HG02981 (cell line): ENCODE results near the gene EFNA3.

Source experiments
- ATAC-seq: cut with Tn5 transposase; IDR thresholded peaks from one replicate; pipeline ENCODE4 v1.9.1; 2021; ENCODE audit warnings: mild to moderate bottlenecking, moderate library complexity; ENCODE audit not compliant: unreplicated experiment

The EFNA3 gene

DNA sequence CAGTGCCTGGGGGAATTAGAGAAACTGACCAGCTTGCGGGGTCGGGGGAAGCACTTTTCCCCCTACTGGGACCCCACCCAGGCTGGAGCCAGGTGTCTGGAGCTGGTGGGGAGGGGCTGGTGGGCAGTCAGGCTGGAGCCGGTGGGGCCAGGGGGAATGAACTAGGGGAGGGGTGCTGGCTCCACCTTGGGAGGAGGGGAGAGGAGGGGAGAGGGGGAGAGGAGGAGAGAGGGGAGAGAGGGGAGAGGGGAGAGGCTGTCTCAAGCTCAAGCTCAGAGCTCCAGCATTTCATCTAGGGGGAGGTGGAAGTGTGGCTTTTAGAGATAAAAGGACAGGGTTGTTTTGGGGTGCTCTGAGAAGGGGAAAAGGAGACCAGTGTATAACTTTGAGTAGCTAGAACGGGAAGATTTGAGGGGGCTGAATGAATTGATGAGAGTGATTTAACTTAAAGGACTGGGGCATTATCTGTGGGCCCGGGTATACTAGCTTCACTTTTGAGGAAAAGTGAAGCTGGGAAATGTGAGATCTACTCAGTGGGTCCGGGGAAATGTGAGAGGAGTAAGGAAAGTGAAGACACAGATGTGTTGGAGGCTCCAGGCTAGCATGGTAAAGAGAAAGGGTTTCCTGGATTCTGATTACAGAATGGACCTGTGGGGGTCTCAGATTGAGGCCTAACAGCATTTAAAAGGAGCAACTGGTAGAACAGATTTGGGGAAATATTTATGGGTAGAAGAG lies 51.8 kb downstream of the EFNA3 start:
- no peak for ATAC-seq

GRCh38 chr1:155131285-155131684 lies 52.6 kb downstream of the EFNA3 start:
- ATAC-seq: no peak

DNA sequence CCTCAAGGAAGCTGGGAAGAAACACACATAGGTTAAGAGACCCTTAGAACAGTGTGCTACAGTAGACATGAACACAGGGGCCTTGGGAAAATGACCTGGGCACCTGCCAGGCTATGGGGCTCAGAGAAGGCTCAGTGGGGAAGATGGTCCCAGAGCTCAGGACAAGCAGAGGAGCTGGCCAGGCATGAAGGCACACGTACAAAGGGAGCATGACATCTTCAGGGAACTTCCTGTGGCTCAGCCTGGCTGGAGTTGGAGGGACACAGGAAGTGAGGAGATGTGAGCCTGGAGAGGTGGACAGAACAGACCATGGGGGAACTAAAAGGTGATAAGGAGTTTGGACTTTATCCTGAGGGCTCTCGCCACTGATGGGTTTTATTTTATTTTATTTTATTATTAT lies 53.2 kb downstream of the EFNA3 start:
- ATAC-seq: no peak

DNA sequence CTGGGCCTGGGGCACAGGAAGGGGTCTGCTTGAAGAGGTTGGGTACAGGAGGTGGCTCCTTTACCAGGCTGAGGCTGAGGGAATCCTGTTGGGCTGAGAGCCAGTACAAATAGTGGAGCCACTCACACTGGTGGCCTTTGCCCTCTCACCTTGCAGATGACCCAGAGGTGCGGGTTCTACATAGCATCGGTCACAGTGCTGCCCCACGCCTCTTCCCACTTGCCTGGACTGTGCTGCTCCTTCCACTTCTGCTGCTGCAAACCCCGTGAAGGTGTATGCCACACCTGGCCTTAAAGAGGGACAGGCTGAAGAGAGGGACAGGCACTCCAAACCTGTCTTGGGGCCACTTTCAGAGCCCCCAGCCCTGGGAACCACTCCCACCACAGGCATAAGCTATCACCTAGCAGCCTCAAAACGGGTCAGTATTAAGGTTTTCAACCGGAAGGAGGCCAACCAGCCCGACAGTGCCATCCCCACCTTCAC lies 55.2 kb downstream of the EFNA3 start:
- no peak for ATAC-seq

- ATAC-seq: no peak
These were observed 55.7 kb downstream of the EFNA3 start for GRCh38 chr1:155134322-155134721.

DNA sequence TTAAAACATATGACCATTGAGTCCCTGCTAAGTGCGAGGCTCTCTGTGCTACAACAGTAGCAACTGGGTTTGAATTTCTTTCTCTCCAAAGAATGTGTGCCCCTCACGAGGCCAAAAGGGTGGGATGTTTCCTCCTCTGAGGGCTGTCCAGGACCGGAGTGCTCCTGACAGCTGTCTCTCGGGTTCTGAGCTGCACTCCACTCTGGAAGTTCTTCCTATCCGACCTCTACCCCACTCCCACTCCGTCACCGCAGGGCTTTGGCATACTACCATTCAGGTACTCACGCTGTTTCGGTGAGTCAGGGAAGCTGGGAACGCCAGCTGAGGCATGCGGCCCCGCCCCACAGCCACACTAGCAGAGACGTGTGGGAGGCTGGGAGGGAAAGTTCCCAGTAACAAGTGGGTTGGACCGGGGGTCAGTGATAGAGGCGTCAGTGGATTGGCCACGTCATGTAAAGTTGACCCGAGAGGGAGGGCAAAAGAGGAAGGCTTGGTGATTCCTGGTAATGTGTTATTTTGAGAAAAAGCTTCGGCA lies 56.3 kb downstream of the EFNA3 start:
- ATAC-seq: no peak

DNA sequence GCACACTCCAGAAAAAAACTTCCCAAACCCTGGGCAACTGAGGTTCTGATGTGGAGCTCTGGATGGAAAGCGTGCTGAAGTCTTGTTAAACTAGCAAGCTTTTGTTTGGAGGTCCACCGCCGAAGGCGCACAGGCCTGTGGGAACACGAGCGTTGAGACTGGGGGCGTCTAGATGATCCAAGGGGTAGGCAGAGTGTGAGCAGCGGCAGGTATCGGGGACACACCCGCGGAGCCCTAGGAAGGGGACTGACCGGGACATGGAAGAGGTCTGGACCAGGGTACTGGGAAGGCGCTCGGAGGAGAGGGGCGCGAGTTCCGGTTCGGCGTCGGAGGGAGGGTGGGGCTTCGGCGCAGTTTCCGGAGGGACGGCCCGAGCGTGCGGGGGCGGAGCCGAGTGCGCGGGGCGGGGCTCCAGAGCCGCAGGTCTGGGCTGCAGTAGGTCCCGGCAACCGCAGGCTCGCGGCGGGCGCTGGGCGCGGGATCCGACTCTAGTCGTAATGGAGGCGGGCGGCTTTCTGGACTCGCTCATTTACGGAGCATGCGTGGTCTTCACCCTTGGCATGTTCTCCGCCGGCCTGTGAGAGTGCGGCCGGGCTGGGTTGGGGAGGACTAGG lies 56.9 kb downstream of the EFNA3 start, which contains the start of gene SLC50A1:
Gene SLC50A1, plus strand, starts transcription at position 438 of the 614 bp plus-strand sequence. Its CDS starts 60 bp downstream, at position 498.
- ATAC-seq: peak; percentile 71

- no peak for ATAC-seq
These were observed 58.1 kb downstream of the EFNA3 start for GRCh38 chr1:155136748-155137147.
